Left ventricle myocardium inferior (tissue), 1 donor: Measurements from ENCODE around the gene ACSS1. TPM values are rescaled to one million over a fixed set of nuclear protein-coding genes. Genes with fewer than 3 reads are reported as not detected.

Source experiments
- DNase-seq: peaks from one replicate; pipeline ENCODE4 v3.0.0-alpha.2; 2020
- H3K27ac ChIP-seq: fragments of 200-600 bp; replicated peaks from 2 replicates; pipeline ENCODE4 v1.8.0; 2021
- H3K27me3 ChIP-seq: fragments of 200-600 bp; 2 replicates; pipeline ENCODE4 v1.8.0; 2021; ENCODE audit warnings: low read depth
- H3K36me3 ChIP-seq: fragments of 200-600 bp; 2 replicates; pipeline ENCODE4 v1.8.0; 2021
- H3K4me1 ChIP-seq: fragments of 200-600 bp; 2 replicates; pipeline ENCODE4 v1.8.0; 2021
- H3K4me3 ChIP-seq: fragments of 200-600 bp; 2 replicates; pipeline ENCODE4 v1.8.0; 2021; ENCODE audit warnings: mild to moderate bottlenecking, moderate library complexity
- H3K9me3 ChIP-seq: fragments of 200-600 bp; replicated peaks from 2 replicates; pipeline ENCODE4 v1.8.0; 2021
- CTCF ChIP-seq: fragments of 200-600 bp; IDR thresholded peaks from 2 replicates; pipeline ENCODE4 v1.8.0; 2021; ENCODE audit warnings: antibody characterized with exemption, mild to moderate bottlenecking, borderline replicate concordance
- intact Hi-C: fragments of 100-400 bp; cut with micrococcal nuclease; formaldehyde crosslinking; loops from one replicate; pipeline ENCODE4 v1.11.0; 2022
- total RNA-seq: library from RNA; stranded (reverse); fragmentation: NEBNext Ultra II Directional; extraction: Animal tissue kit (Norgen Biotek cat#: 25700); gene quantifications from one replicate; pipeline ENCODE4 v1.2.1, GENCODE V29; 2021
- donor health status: DM: no; HTN: yes; CAD: no; lungs with severe emphysema.

Gene ACSS1
- total RNA-seq, 1 donor from 2014 or later = 159 TPM

DNA sequence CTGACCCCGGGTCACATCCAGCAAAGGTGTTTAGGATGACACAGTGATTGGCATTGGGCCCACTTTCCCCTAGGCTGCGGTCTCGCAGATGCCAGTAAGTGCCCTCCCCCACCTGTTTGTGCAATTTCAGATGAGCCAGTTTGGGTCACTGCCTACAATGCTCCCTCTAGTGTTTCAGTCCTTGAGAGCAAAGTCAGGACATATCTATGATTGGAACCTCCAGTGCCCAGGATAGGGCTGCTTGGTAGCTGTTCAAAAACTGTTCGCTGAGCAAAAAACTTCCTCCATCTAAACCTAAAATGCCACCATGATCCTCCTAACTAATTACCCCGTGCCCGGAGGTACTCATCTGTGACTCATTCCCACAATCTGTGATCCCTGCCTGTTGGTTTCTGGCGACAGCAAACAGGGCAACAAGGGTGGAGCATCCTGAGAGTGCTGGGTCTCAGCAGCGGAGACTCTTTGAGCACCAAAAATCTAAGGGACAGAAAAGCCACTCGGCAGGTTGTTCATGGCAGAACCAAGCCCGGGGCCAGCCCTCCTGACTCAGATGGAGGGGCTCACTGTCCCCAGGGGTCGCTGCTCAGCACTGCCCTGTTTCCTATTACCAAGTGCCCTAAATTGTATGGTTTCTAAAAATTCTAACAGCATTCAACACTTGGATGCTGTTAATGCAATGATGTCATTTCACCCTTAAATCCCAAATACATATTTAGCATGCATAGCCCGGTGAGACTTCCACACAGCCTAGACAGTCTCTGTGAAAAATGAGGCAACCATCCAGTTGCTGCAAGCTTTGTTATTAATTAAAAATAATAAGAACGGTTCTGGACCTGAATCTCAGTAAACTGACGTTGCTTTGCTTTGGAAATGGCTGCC is 19.0 kb upstream of the ACSS1 start:
- Histone ChIP-seq H3K27ac (no peak overlapping the region), H3K27me3 (peaks cover 89% of the 10 kb centered on the region), H3K9me3 (no peaks in the 10 kb centered on the region), H3K36me3 (no peaks in the 10 kb centered on the region), H3K4me1 (peaks cover 28% of the 10 kb centered on the region), H3K4me3 (peak overlapping the region; percentile 56)
- peak; percentile 38 for TF ChIP-seq CTCF
- DNase-seq = no peak
- intact Hi-C loops = loop anchor here (10.0 kb wide), 1 partner anchor 318 kb away; the partner anchor contains the start of gene ABHD12

- H3K27ac ChIP-seq = no peak overlapping the region
- H3K4me3 ChIP-seq = no peak overlapping the region
- TF ChIP-seq CTCF = no peak
- H3K27me3 ChIP-seq = peaks cover 89% of the 10 kb centered on the region
- H3K4me1 ChIP-seq = peaks cover 20% of the 10 kb centered on the region
- H3K9me3 ChIP-seq = no peaks in the 10 kb centered on the region
- no peak for DNase-seq
- H3K36me3 ChIP-seq = no peaks in the 10 kb centered on the region
- intact Hi-C loops = loop anchor here (10.0 kb wide), 1 partner anchor 319 kb away; the partner anchor contains the start of gene ABHD12
Measured at GRCh38 chr20:25076201-25076600, 18.3 kb upstream of the ACSS1 start.

GRCh38 chr20:25073544-25073943 is 15.6 kb upstream of the ACSS1 start:
- intact Hi-C loops = loop anchor here (10.0 kb wide), 1 partner anchor 321 kb away; the partner anchor contains the start of gene ABHD12
- DNase-seq = no peak
- no peaks in the 10 kb centered on the region for H3K36me3 ChIP-seq
- H3K9me3 ChIP-seq = no peaks in the 10 kb centered on the region
- peaks cover 18% of the 10 kb centered on the region for H3K4me1 ChIP-seq
- H3K27ac ChIP-seq = no peak overlapping the region
- TF ChIP-seq CTCF = no peak
- H3K4me3 ChIP-seq = no peak overlapping the region
- H3K27me3 ChIP-seq = peaks cover 88% of the 10 kb centered on the region

GRCh38 chr20:25072226-25072811 is 14.4 kb upstream of the ACSS1 start:
- no peak overlapping the region for H3K27ac ChIP-seq
- H3K4me3 ChIP-seq = no peak overlapping the region
- no peaks in the 10 kb centered on the region for H3K36me3 ChIP-seq
- peaks cover 84% of the 10 kb centered on the region for H3K27me3 ChIP-seq
- no peak for DNase-seq
- intact Hi-C loops = loop anchor here (10.0 kb wide), 1 partner anchor 322 kb away; the partner anchor contains the start of gene ABHD12
- H3K4me1 ChIP-seq = peaks cover 10% of the 10 kb centered on the region
- H3K9me3 ChIP-seq = no peaks in the 10 kb centered on the region
- TF ChIP-seq CTCF = no peak

DNA sequence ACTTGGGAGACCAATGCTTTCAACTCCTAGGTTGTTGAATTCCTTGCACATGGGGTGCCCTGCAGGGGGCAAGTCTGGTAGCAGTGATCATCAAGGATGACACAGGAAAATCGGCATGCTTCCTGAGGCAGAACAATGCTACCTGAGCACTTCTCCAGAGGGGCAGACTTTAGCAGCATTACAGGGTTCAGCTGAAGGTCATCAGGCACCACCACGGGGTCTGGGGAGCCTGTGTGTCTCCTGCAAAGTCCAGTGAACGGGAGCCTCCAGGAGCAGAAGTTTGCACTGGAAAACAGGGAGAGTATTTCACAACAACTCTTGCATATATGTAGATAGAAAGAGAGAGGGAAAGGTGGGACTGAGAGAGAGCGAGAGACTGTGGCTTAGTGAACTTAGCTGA is 13.8 kb upstream of the ACSS1 start:
- H3K27ac ChIP-seq = no peak overlapping the region
- DNase-seq = no peak
- TF ChIP-seq CTCF = no peak
- no peaks in the 10 kb centered on the region for H3K9me3 ChIP-seq
- H3K36me3 ChIP-seq = no peaks in the 10 kb centered on the region
- no peak overlapping the region for H3K4me3 ChIP-seq
- H3K27me3 ChIP-seq = peaks cover 78% of the 10 kb centered on the region
- intact Hi-C loops = loop anchor here (10.0 kb wide), 1 partner anchor 323 kb away; the partner anchor contains the start of gene ABHD12
- H3K4me1 ChIP-seq = peaks cover 4% of the 10 kb centered on the region
